ENCODE data around the gene INIP.

Gene INIP

GRCh38 chr9:112752334-112753125 lies 34.6 kb upstream of the INIP start:
- no peak for TF ChIP-seq CTCF (conservative IDR thresholded peaks at IDR 0.05; ENCODE audit: low read depth, low read length)
- H3K4me3 ChIP-seq (ENCODE audit: low read depth, low read length) = no peak overlapping the region
- DNase-seq (ENCODE audit: low read depth) = no peak

- DNase-seq (ENCODE audit: low read depth) = peak; percentile 92
- peak overlapping the region; percentile 86 for H3K4me3 ChIP-seq (ENCODE audit: low read depth, low read length)
- no peak for TF ChIP-seq CTCF (conservative IDR thresholded peaks at IDR 0.05; ENCODE audit: low read depth, low read length)
Measured at GRCh38 chr9:112751056-112751795, 33.3 kb upstream of the INIP start.

- no peak for TF ChIP-seq CTCF (conservative IDR thresholded peaks at IDR 0.05; ENCODE audit: low read depth, low read length)
- H3K4me3 ChIP-seq (ENCODE audit: low read depth, low read length) = peak overlapping the region; percentile 86
- no peak for DNase-seq (ENCODE audit: low read depth)
Measured at GRCh38 chr9:112750764-112751055, 32.8 kb upstream of the INIP start.

- TF ChIP-seq CTCF (conservative IDR thresholded peaks at IDR 0.05; ENCODE audit: low read depth, low read length) = no peak
- peak within 1 kb of the TSS; percentile 86 for H3K4me3 ChIP-seq (ENCODE audit: low read depth, low read length)
- peak; percentile 91 for DNase-seq (ENCODE audit: low read depth)
Measured at GRCh38 chr9:112750016-112750763, 32.3 kb upstream of the INIP start, which contains the start of gene SNX30. TSS of gene SNX30 (plus strand) at chr9:112750760. CDS start at chr9:112751002, 242 bp downstream.

- DNase-seq (ENCODE audit: low read depth) = no peak
- no peak for TF ChIP-seq CTCF (conservative IDR thresholded peaks at IDR 0.05; ENCODE audit: low read depth, low read length)
- no peak overlapping the region for H3K4me3 ChIP-seq (ENCODE audit: low read depth, low read length)
Measured at GRCh38 chr9:112747094-112747493, 29.2 kb upstream of the INIP start.

- no peak for TF ChIP-seq CTCF (conservative IDR thresholded peaks at IDR 0.05; ENCODE audit: low read depth, low read length)
- no peak overlapping the region for H3K4me3 ChIP-seq (ENCODE audit: low read depth, low read length)
- no peak for DNase-seq (ENCODE audit: low read depth)
Measured at GRCh38 chr9:112744177-112744576, 26.3 kb upstream of the INIP start.
